A549 (cell line): ENCODE data around the gene OTUD7B.

Experiments used
- CTCF ChIP-seq: fragments of >200 bp; sonication (Bioruptor Twin); formaldehyde crosslinking; IDR thresholded peaks from 3 replicates; pipeline ENCODE4 v1.5.1; 2016
- EP300 ChIP-seq, 2 experiments: fragments of >200 bp; sonication (Bioruptor Twin); formaldehyde crosslinking; IDR thresholded peaks; 2 replicates in 1 of 2; 3 replicates in 1 of 2; pipeline ENCODE4 v1.6.1; 2016 to 2017
- FOSB ChIP-seq: fragments of 250-450 bp; sonication (Bioruptor Pico); IDR thresholded peaks from 2 replicates; pipeline ENCODE4 v1.5.0; 2020; ENCODE audit warnings: mild to moderate bottlenecking, moderate library complexity
- SMC3 ChIP-seq: fragments of >200 bp; sonication (Bioruptor Twin); formaldehyde crosslinking; IDR thresholded peaks from 3 replicates; pipeline ENCODE4 v1.6.1; 2018; ENCODE audit warnings: inconsistent platforms

- no peak for TF ChIP-seq EP300 (IDR thresholded peaks at IDR 0.05)
- no peak for TF ChIP-seq CTCF
- no peak for TF ChIP-seq FOSB
- TF ChIP-seq SMC3, result no peak
These were observed 6.8 kb upstream of the OTUD7B start for GRCh38 chr1:150017206-150017750.
